HepG2 (cell line): ENCODE measurements around the gene PDE4D. TPM values are rescaled to one million over a fixed set of nuclear protein-coding genes. Genes with fewer than 3 reads are reported as not detected.

Experiments
- ATAC-seq: fragments of 200-7000 bp; cut with Tn5 transposase; 3 replicates; pipeline ENCODE4 v1.9.1; 2020; ENCODE audit warnings: mild to moderate bottlenecking, moderate library complexity
- BruUV-seq: library from RNA; stranded (reverse); fragments of 400-500 nt; replicated peaks from 2 replicates; lab custom pipeline; 2021; lab: Mats Ljungman, UMichigan
- CTCF ChIA-PET: fragments of 300-600 bp; formaldehyde crosslinking; extraction: SDS; loops from one replicate; lab custom pipeline; 2021; ENCODE audit warnings: low total read pairs, inconsistent platforms, low intra/inter-chr PET ratio; lab: Yijun Ruan, JAX
- POLR2A ChIA-PET: fragments of 350-600 bp; sonication (Branson Sonifier 250); formaldehyde crosslinking; loops from one replicate; lab custom pipeline; 2020; ENCODE audit warnings: antibody characterized with exemption, inconsistent platforms; lab: Yijun Ruan, JAX
- DNase-seq: peaks from one replicate; pipeline ENCODE4 v3.0.0-alpha.2; 2015; ENCODE audit warnings: low spot score
- FAIRE-seq: peaks from 3 replicates; lab custom pipeline; 2011; peaks lifted over from hg19 to GRCh38; lab: Jason Lieb, UNC
- H2AFZ ChIP-seq: one replicate; pipeline ENCODE4 v1.6.1; 2011; ENCODE audit warnings: low read length, inconsistent platforms
- H3K27ac ChIP-seq: fragments of 300-600 bp; 3 replicates; pipeline ENCODE4 v1.8.0; 2011; ENCODE audit warnings: mixed run types, mild to moderate bottlenecking, mixed read lengths, low read length, inconsistent platforms; ENCODE audit not compliant: insufficient read depth; ENCODE audit errors: extremely low read length
- H3K27me3 ChIP-seq, 2 experiments: fragments of 200-600 bp in 1 of 2; 2 replicates in 1 of 2; 3 replicates in 1 of 2; pipeline versions ENCODE4 v1.6.0 to v1.8.0; 2011; ENCODE audit warnings: low read length in 2 of 2, mild to moderate bottlenecking in 2 of 2, moderate library complexity in 2 of 2, inconsistent platforms in 1 of 2; ENCODE audit not compliant: insufficient read depth in 2 of 2, control insufficient read depth in 1 of 2
- H3K36me3 ChIP-seq, 2 experiments: fragments of 200-600 bp in 1 of 2; replicated peaks in 1 of 2; 2 replicates in 1 of 2; 3 replicates in 1 of 2; pipeline versions ENCODE4 v1.5.1 to v1.8.0; 2011; ENCODE audit warnings: low read length in 2 of 2, inconsistent platforms in 1 of 2; ENCODE audit not compliant: insufficient read depth in 2 of 2, control insufficient read depth in 1 of 2
- H3K4me1 ChIP-seq: 2 replicates; pipeline ENCODE4 v1.5.1; 2012; ENCODE audit warnings: low read length, inconsistent platforms; ENCODE audit not compliant: insufficient read depth
- H3K4me2 ChIP-seq: 2 replicates; pipeline ENCODE4 v1.6.0; 2011; ENCODE audit warnings: low read depth, low read length, inconsistent platforms
- H3K4me3 ChIP-seq, 3 experiments: fragments of 200-600 bp in 1 of 3; sonication (generic), shearing (Covaris generic) in 1 of 3; replicated peaks in 1 of 3; 2 replicates each; pipeline ENCODE4 v1.5.1; 2011 to 2016; ENCODE audit warnings: low read length in 3 of 3, inconsistent platforms in 2 of 3, low read depth in 2 of 3, mild to moderate bottlenecking in 2 of 3, control low read depth in 1 of 3, mixed read lengths in 1 of 3; ENCODE audit not compliant: insufficient read depth in 1 of 3
- H3K79me2 ChIP-seq: one replicate; pipeline ENCODE4 v1.6.1; 2011; ENCODE audit warnings: low read length, inconsistent platforms; ENCODE audit not compliant: insufficient read depth
- H3K9ac ChIP-seq: 2 replicates; pipeline ENCODE4 v1.6.0; 2011; ENCODE audit warnings: mild to moderate bottlenecking, low read depth, low read length, inconsistent platforms; ENCODE audit not compliant: insufficient read depth
- H3K9me3 ChIP-seq: 2 replicates; pipeline ENCODE4 v1.5.1; 2012; ENCODE audit warnings: mild to moderate bottlenecking, low read length
- H4K20me1 ChIP-seq: 2 replicates; pipeline ENCODE4 v1.6.0; 2011; ENCODE audit warnings: inconsistent platforms, mild to moderate bottlenecking, low read length, moderate library complexity; ENCODE audit not compliant: insufficient read depth
- AGO1 ChIP-seq: fragments of 200-400 bp; formaldehyde crosslinking; IDR thresholded peaks from 2 replicates; pipeline ENCODE4 v1.6.1; 2017; ENCODE audit warnings: mild to moderate bottlenecking, low read depth, low read length, moderate library complexity; ENCODE audit not compliant: poor library complexity, severe bottlenecking
- EEA1 ChIP-seq: sonication (generic); formaldehyde crosslinking; IDR thresholded peaks from 2 replicates; pipeline ENCODE4 v1.5.1; 2020; ENCODE audit warnings: mild to moderate bottlenecking, missing genetic modification reagents, borderline replicate concordance
- FOXK1 ChIP-seq: sonication (generic); formaldehyde crosslinking; IDR thresholded peaks from 2 replicates; pipeline ENCODE4 v1.4.0; 2020; ENCODE audit warnings: low read depth, missing genetic modification reagents, borderline replicate concordance
- GRHL1 ChIP-seq: sonication (generic); formaldehyde crosslinking; conservative IDR thresholded peaks from 2 replicates; pipeline ENCODE4 v1.8.0; 2022; ENCODE audit warnings: missing genetic modification reagents
- HES4 ChIP-seq: sonication (generic); formaldehyde crosslinking; IDR thresholded peaks from 2 replicates; pipeline ENCODE4 v1.9.0; 2021; ENCODE audit warnings: mild to moderate bottlenecking, missing genetic modification reagents, borderline replicate concordance
- MED13 ChIP-seq: sonication (generic); formaldehyde crosslinking; IDR thresholded peaks from 2 replicates; pipeline ENCODE4 v1.5.0; 2020; ENCODE audit warnings: missing genetic modification reagents
- TCF7 ChIP-seq: sonication (generic); IDR thresholded peaks from 2 replicates; pipeline ENCODE4 v1.6.1; 2016; ENCODE audit warnings: antibody characterized with exemption, low read depth
- U2AF2 ChIP-seq: fragments of 200-400 bp; formaldehyde crosslinking; IDR thresholded peaks from 2 replicates; pipeline ENCODE4 v1.6.1; 2017; ENCODE audit warnings: low read depth, mild to moderate bottlenecking, low read length
- ZNF230 ChIP-seq: sonication (generic); formaldehyde crosslinking; IDR thresholded peaks from 2 replicates; pipeline ENCODE4 v1.4.0; 2020; ENCODE audit warnings: mild to moderate bottlenecking, missing genetic modification reagents
- ZNF3 ChIP-seq: IDR thresholded peaks from 2 replicates; pipeline ENCODE4 v1.7.0; 2017; ENCODE audit warnings: inconsistent platforms
- ZNF350 ChIP-seq: sonication (generic); formaldehyde crosslinking; IDR thresholded peaks from 2 replicates; pipeline ENCODE4 v1.4.0; 2020; ENCODE audit warnings: mild to moderate bottlenecking, low read depth, missing genetic modification reagents, borderline replicate concordance
- ZNF780A ChIP-seq: sonication (generic); formaldehyde crosslinking; IDR thresholded peaks from 2 replicates; pipeline ENCODE4 v1.8.0; 2022; ENCODE audit warnings: mild to moderate bottlenecking, missing genetic modification reagents, moderate library complexity
- ZSCAN30 ChIP-seq: sonication (generic); formaldehyde crosslinking; IDR thresholded peaks from 2 replicates; pipeline ENCODE4 v1.5.0; 2020; ENCODE audit warnings: mild to moderate bottlenecking, missing genetic modification reagents
- WGBS: methylation state at CpG from one replicate; pipeline ENCODE4 v1.1.6; 2017; ENCODE audit warnings: low lambda C conversion rate; 5-methylcytosine and 5-hydroxymethylcytosine counted together
- in situ Hi-C: cut with HindIII; loops from 2 replicates; pipeline ENCODE4 v1.10.0; 2017; ENCODE audit warnings: low pct_unique_long_range_greater_than_20kb; ENCODE audit not compliant: extremely low pct_ligation_motif_present
- intact Hi-C: fragments of 100-400 bp; cut with micrococcal nuclease; formaldehyde crosslinking; loops from one replicate; pipeline ENCODE4 v1.10.0; 2022; ENCODE audit not compliant: unreplicated experiment
- polyA plus RNA-seq, 8 experiments: library from polyadenylated mRNA; depleted of rRNA in 3 of 8; stranded (reverse) in 7 of 8; unstranded in 1 of 8; fragments of >200 nt; fragmentation: Illumina TruSeq in 4 of 8; extraction: Trizol in 4 of 8; gene quantifications; 2 replicates each; pipeline versions ENCODE4 v1.2.1 to v1.2.3, GENCODE V29; 2011 to 2016; ENCODE audit warnings: low read depth in 4 of 8, missing spikeins in 1 of 8, mixed read lengths in 1 of 8; ENCODE audit not compliant: insufficient read depth in 1 of 8
- total RNA-seq, 5 experiments: library from RNA; depleted of rRNA; stranded (reverse); fragments of >200 nt; fragmentation: Illumina TruSeq; extraction: Trizol; gene quantifications; 2 replicates each; pipeline ENCODE4 v1.2.3, GENCODE V29; 2016; ENCODE audit warnings: low read depth in 1 of 5
- TF ChIP-seq, protein P1 (sequence below): sonication (generic); formaldehyde crosslinking; IDR thresholded peaks from 2 replicates; pipeline ENCODE4 v1.8.1; 2022; ENCODE audit warnings: low read depth, mild to moderate bottlenecking, missing genetic modification reagents
- TF ChIP-seq, protein P2 (sequence below): sonication (generic); formaldehyde crosslinking; IDR thresholded peaks from 2 replicates; pipeline ENCODE4 v1.4.0; 2020; ENCODE audit warnings: mild to moderate bottlenecking, missing genetic modification reagents

PDE4D gene
- total and polyA plus RNA-seq, 2 of the 13 experiments (the other 11 are each of a cell fraction or from before 2014, with no cell fraction given), result 7.0 to 12.2 TPM

- Histone ChIP-seq H3K4me3 (no peak overlapping the region), H3K36me3 (no peaks in the 10 kb centered on the region), H3K4me2 (no peak overlapping the region), H3K9me3 (no peaks in the 10 kb centered on the region), H3K27me3 (no peaks in the 10 kb centered on the region), H3K79me2 (no peaks in the 10 kb centered on the region), H2AFZ (no peak overlapping the region), H4K20me1 (no peaks in the 10 kb centered on the region), H3K4me1 (peaks cover 13% of the 10 kb centered on the region), H3K27ac (no peak overlapping the region), H3K9ac (no peak overlapping the region)
- TF ChIP-seq, protein P1, sequence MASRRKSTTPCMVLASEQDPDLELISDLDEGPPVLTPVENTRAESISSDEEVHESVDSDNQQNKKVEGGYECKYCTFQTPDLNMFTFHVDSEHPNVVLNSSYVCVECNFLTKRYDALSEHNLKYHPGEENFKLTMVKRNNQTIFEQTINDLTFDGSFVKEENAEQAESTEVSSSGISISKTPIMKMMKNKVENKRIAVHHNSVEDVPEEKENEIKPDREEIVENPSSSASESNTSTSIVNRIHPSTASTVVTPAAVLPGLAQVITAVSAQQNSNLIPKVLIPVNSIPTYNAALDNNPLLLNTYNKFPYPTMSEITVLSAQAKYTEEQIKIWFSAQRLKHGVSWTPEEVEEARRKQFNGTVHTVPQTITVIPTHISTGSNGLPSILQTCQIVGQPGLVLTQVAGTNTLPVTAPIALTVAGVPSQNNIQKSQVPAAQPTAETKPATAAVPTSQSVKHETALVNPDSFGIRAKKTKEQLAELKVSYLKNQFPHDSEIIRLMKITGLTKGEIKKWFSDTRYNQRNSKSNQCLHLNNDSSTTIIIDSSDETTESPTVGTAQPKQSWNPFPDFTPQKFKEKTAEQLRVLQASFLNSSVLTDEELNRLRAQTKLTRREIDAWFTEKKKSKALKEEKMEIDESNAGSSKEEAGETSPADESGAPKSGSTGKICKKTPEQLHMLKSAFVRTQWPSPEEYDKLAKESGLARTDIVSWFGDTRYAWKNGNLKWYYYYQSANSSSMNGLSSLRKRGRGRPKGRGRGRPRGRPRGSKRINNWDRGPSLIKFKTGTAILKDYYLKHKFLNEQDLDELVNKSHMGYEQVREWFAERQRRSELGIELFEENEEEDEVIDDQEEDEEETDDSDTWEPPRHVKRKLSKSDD (CRISPR knock-in tag), result no peak
- TF ChIP-seq AGO1 (no peak), GRHL1 (CRISPR knock-in tag) (no peak), ZNF780A (CRISPR knock-in tag) (no peak), ZNF3 (CRISPR knock-in tag) (no peak), MED13 (CRISPR knock-in tag) (no peak), EEA1 (CRISPR knock-in tag) (no peak), ZNF350 (CRISPR knock-in tag) (no peak), TCF7 (no peak), ZNF230 (CRISPR knock-in tag) (no peak), HES4 (no peak), FOXK1 (no peak), ZSCAN30 (CRISPR knock-in tag) (no peak), U2AF2 (no peak)
- TF ChIP-seq, protein P2, sequence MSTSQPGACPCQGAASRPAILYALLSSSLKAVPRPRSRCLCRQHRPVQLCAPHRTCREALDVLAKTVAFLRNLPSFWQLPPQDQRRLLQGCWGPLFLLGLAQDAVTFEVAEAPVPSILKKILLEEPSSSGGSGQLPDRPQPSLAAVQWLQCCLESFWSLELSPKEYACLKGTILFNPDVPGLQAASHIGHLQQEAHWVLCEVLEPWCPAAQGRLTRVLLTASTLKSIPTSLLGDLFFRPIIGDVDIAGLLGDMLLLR (CRISPR knock-in tag), result no peak
- FAIRE-seq (no peak), DNase-seq (no peak), ATAC-seq (no peak)
- WGBS, result 68% methylated on average over 2 of the region's 2 CpGs
- POLR2A ChIA-PET, result no interaction called here
- CTCF ChIA-PET, result no interaction called here
- BruUV-seq, result no TSS peak
- intact Hi-C loops, result no loop called here
- in situ Hi-C loops, result no loop called here
Measured at GRCh38 chr5:59838989-59839388, 54.5 kb downstream of the PDE4D start.
